T-helper 2 cell (primary cell): ENCODE results near the gene MALRD1.

Experiments used
- DNase-seq, 5 experiments: peaks; one replicate each; pipeline versions ENCODE4 v3.0.0 to v3.0.0-alpha.2; 2012 to 2022

Gene MALRD1

GRCh38 chr10:19231034-19231433 lies 182.4 kb downstream of the MALRD1 start:
- no peak for DNase-seq

- no peak for DNase-seq
Observed at GRCh38 chr10:19245889-19246752, 197.5 kb downstream of the MALRD1 start.

GRCh38 chr10:19247843-19248242 lies 199.2 kb downstream of the MALRD1 start:
- no peak for DNase-seq

- DNase-seq, result peak in 1 of 5 experiments; percentile 3
Observed at GRCh38 chr10:19250546-19250945, 201.9 kb downstream of the MALRD1 start.

- no peak for DNase-seq
Observed at GRCh38 chr10:19252531-19252930, 203.9 kb downstream of the MALRD1 start.

- no peak for DNase-seq
Observed at GRCh38 chr10:19256331-19256730, 207.7 kb downstream of the MALRD1 start.

GRCh38 chr10:19263262-19263661 lies 214.7 kb downstream of the MALRD1 start:
- DNase-seq, result no peak

GRCh38 chr10:19283285-19283684 lies 234.7 kb downstream of the MALRD1 start:
- no peak for DNase-seq

GRCh38 chr10:19283786-19284185 lies 235.2 kb downstream of the MALRD1 start:
- no peak for DNase-seq

GRCh38 chr10:19290770-19291169 lies 242.2 kb downstream of the MALRD1 start:
- no peak for DNase-seq

- no peak for DNase-seq
Observed at GRCh38 chr10:19294233-19294632, 245.6 kb downstream of the MALRD1 start.

GRCh38 chr10:19299645-19300044 lies 251.0 kb downstream of the MALRD1 start:
- DNase-seq, result no peak

GRCh38 chr10:19302117-19302516 lies 253.5 kb downstream of the MALRD1 start:
- no peak for DNase-seq

- DNase-seq, result no peak
Observed at GRCh38 chr10:19310066-19310465, 261.5 kb downstream of the MALRD1 start.

GRCh38 chr10:19316204-19316870 lies 267.7 kb downstream of the MALRD1 start:
- no peak for DNase-seq

GRCh38 chr10:19317952-19318351 lies 269.4 kb downstream of the MALRD1 start:
- no peak for DNase-seq

- no peak for DNase-seq
Observed at GRCh38 chr10:19325581-19325980, 277.0 kb downstream of the MALRD1 start.

- no peak for DNase-seq
Observed at GRCh38 chr10:19328582-19328981, 280.0 kb downstream of the MALRD1 start.

- DNase-seq, result no peak
Observed at GRCh38 chr10:19329475-19329874, 280.9 kb downstream of the MALRD1 start.

GRCh38 chr10:19332304-19332703 lies 283.7 kb downstream of the MALRD1 start:
- no peak for DNase-seq

- DNase-seq, result no peak
Observed at GRCh38 chr10:19333631-19334030, 285.0 kb downstream of the MALRD1 start.

- no peak for DNase-seq
Observed at GRCh38 chr10:19347621-19348020, 299.0 kb downstream of the MALRD1 start.

- no peak for DNase-seq
Observed at GRCh38 chr10:19367176-19367575, 318.6 kb downstream of the MALRD1 start.

GRCh38 chr10:19373988-19374387 lies 325.4 kb downstream of the MALRD1 start:
- DNase-seq, result no peak
